Suprapubic skin (tissue), 4 donors: ENCODE measurements around the gene GFAP. TPM values are rescaled to one million over a fixed set of nuclear protein-coding genes. Genes with fewer than 3 reads are reported as not detected.

ENCODE experiments used
- DNase-seq, 2 donors: peaks; one replicate each; pipeline ENCODE4 v3.0.0-alpha.2; 2019; ENCODE audit warnings: low spot score in 2 of 2
- H3K27ac ChIP-seq: fragments of 200-600 bp; sonication (generic); one replicate; pipeline ENCODE4 v1.5.1; 2019
- H3K27me3 ChIP-seq: fragments of 200-600 bp; sonication (generic); one replicate; pipeline ENCODE4 v1.5.1; 2019
- H3K36me3 ChIP-seq: fragments of 200-600 bp; sonication (generic); one replicate; pipeline ENCODE4 v1.5.1; 2019
- H3K4me1 ChIP-seq: fragments of 200-600 bp; sonication (generic); one replicate; pipeline ENCODE4 v1.5.1; 2019
- H3K4me3 ChIP-seq: fragments of 200-600 bp; sonication (generic); one replicate; pipeline ENCODE4 v1.5.1; 2019; ENCODE audit warnings: mild to moderate bottlenecking
- H3K9me3 ChIP-seq: fragments of 200-600 bp; sonication (generic); one replicate; pipeline ENCODE4 v1.5.1; 2019
- EP300 ChIP-seq: sonication (generic); formaldehyde crosslinking; IDR thresholded peaks from one replicate; pipeline ENCODE4 v1.6.1; 2017; ENCODE audit warnings: antibody characterized with exemption
- POLR2A ChIP-seq, 2 donors: fragments of 450-650 bp; IDR thresholded peaks; one replicate each; pipeline ENCODE4 v1.6.1; 2017; ENCODE audit warnings: antibody characterized with exemption in 2 of 2, mild to moderate bottlenecking in 2 of 2, moderate library complexity in 2 of 2
- POLR2AphosphoS5 ChIP-seq, 3 donors: sonication (generic); formaldehyde crosslinking; IDR thresholded peaks; one replicate each; pipeline ENCODE4 v1.6.1; 2017; ENCODE audit warnings: antibody characterized with exemption in 3 of 3
- WGBS: methylation state at CpG from one replicate; pipeline ENCODE4 v1.1.5; 2018; 5-methylcytosine and 5-hydroxymethylcytosine counted together
- total RNA-seq, 4 donors: library from RNA; depleted of rRNA; stranded (reverse); fragments of >200 nt; gene quantifications; one replicate each; pipeline ENCODE4 v1.1.0, GENCODE V29; 2016
- TF ChIP-seq, protein P1 (sequence below), 2 donors: fragments of 200-600 bp in 1 of 2; fragments of 450-650 bp in 1 of 2; sonication (generic) in 1 of 2; IDR thresholded peaks; one replicate each; pipeline ENCODE4 v1.5.1; 2016 to 2019; ENCODE audit warnings: antibody characterized with exemption in 2 of 2, mild to moderate bottlenecking in 1 of 2, moderate library complexity in 1 of 2

GFAP gene
- total RNA-seq, 4 donors from 2014 or later = 0.72 to 5.9 TPM; not detected in 2

DNA sequence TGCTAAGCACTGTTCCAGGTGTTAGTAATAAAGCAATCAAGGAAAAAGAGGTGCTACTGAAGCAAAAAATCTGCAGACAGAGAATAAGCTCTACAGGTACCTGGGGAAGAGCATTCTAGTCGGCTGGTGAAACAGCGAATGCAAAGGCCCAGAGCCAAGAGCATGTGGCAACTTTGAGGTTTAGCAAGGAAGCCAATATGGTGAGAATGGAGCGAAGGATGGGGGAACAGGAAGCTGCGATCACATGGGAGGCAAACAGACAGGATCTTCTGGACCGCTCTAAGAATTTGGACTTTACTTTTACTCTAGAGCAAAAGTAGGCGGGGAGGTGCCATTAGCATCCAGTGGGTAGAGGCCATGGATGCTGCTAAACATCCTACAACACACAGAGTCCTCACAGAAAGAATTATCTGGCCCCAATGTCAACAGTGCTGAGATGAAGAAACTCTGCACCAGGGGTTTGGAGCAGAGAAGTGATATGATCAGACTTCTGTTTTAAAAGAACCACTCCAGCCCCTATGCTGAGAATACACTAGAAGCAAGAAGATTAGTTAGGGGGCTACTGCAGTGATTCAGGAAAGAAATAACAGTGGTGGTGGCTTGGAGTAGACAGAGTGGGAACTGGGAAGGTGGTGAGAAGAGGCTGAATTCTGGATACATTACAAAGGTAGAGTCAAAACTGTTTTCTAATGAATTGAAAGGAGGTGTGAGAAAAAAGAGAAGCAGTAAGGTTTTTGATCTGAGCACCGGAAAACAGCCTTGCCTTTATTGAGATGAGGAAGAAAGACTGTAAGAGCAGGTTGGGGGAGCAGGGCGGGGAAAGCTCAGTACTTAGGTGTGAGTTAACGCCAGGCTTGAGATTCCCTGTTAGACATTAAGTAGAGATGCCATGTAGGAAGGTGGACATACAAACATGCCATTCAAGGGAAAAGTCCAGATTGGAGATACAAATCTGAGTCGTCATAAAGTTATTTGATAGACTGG is 27.0 kb downstream of the GFAP start:
- peaks cover 63% of the 10 kb centered on the region for H3K36me3 ChIP-seq
- 72% methylated on average over 10 of the region's 10 CpGs for WGBS
- TF ChIP-seq POLR2A (IDR thresholded peaks at IDR 0.05) (no peak), EP300 (no peak), POLR2AphosphoS5 (IDR thresholded peaks at IDR 0.05) (no peak)
- TF ChIP-seq, protein P1, sequence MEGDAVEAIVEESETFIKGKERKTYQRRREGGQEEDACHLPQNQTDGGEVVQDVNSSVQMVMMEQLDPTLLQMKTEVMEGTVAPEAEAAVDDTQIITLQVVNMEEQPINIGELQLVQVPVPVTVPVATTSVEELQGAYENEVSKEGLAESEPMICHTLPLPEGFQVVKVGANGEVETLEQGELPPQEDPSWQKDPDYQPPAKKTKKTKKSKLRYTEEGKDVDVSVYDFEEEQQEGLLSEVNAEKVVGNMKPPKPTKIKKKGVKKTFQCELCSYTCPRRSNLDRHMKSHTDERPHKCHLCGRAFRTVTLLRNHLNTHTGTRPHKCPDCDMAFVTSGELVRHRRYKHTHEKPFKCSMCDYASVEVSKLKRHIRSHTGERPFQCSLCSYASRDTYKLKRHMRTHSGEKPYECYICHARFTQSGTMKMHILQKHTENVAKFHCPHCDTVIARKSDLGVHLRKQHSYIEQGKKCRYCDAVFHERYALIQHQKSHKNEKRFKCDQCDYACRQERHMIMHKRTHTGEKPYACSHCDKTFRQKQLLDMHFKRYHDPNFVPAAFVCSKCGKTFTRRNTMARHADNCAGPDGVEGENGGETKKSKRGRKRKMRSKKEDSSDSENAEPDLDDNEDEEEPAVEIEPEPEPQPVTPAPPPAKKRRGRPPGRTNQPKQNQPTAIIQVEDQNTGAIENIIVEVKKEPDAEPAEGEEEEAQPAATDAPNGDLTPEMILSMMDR (IDR thresholded peaks at IDR 0.05) = no peak
- no peaks in the 10 kb centered on the region for H3K9me3 ChIP-seq
- no peaks in the 10 kb centered on the region for H3K4me1 ChIP-seq
- no peaks in the 10 kb centered on the region for H3K27me3 ChIP-seq
- no peak overlapping the region for H3K27ac ChIP-seq
- no peak overlapping the region for H3K4me3 ChIP-seq
- no peak for DNase-seq

DNA sequence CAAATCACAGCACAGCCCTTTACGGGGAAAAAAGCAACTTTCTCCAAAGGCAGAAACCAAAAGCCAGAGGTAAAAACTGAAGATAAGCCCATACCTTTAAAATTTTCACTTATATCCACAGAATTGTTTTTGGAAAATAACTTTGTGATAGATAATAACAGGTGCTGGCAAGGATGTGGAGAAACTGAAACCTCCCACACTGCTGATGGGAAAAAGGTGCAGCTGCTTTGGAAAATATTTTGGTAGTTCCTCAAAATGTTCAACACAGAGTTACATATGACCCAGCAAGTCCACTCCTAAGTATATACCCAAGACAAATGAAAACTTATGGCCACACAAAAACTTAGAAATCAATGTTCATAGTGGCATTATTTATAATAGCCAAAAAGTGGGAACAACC is 28.3 kb downstream of the GFAP start:
- H3K27me3 ChIP-seq = no peaks in the 10 kb centered on the region
- peaks cover 63% of the 10 kb centered on the region for H3K36me3 ChIP-seq
- DNase-seq = peak in 1 of 2 donors; percentile 9
- no peak for TF ChIP-seq EP300
- TF ChIP-seq, protein P1 (IDR thresholded peaks at IDR 0.05) = no peak
- TF ChIP-seq POLR2A (IDR thresholded peaks at IDR 0.05) = no peak
- TF ChIP-seq POLR2AphosphoS5 (IDR thresholded peaks at IDR 0.05) = no peak
- 88% methylated on average over 1 of the region's 1 CpG for WGBS
- H3K27ac ChIP-seq = no peak overlapping the region
- no peak overlapping the region for H3K4me3 ChIP-seq
- H3K4me1 ChIP-seq = no peaks in the 10 kb centered on the region
- no peaks in the 10 kb centered on the region for H3K9me3 ChIP-seq

DNA sequence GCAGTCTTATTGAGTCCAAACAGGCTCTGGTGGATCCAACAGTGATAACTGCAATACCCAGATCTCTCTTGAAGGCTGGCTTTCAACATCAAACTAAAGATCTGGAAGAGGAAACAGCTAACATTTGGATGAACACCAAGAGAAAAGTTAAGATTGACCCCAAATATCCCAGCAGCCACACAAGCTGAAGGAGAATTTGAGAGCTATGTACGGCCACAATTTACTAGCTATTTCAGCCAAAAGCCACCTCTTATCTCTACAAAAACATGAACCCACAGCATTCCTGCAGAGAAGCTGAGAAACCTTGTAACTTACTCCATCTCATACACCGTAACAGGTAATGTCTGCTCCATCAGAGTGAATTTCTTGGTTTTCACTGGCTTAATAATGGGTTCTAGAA is 30.4 kb downstream of the GFAP start:
- H3K36me3 ChIP-seq = peaks cover 72% of the 10 kb centered on the region

DNA sequence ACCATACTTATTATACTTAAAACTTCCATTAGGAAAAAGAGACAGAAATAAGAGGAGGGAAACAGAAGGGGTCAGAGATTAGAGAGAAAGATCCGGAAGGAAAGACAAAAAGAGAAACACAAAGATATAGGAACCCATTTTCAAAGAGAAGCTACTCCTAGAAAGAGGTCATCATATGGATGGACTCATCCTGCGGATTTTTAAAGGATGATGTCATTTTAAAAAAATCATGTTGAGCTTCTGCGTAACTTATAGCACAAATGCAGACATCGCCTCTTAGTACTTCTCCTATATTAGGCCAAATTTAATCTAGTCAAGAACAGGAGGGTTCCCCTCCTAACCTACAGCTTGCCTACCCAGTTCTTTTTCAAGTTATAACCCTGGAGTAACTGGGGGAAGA is 34.2 kb downstream of the GFAP start:
- WGBS = 93% methylated on average over 4 of the region's 4 CpGs
- H3K27me3 ChIP-seq = no peaks in the 10 kb centered on the region
- TF ChIP-seq POLR2AphosphoS5 (IDR thresholded peaks at IDR 0.05) (no peak), POLR2A (IDR thresholded peaks at IDR 0.05) (no peak), EP300 (no peak)
- TF ChIP-seq, protein P1 (IDR thresholded peaks at IDR 0.05) = no peak

More for the DNA sequence above, 30.4 kb downstream of the GFAP start:
- H3K27ac ChIP-seq = no peak overlapping the region
- TF ChIP-seq POLR2AphosphoS5 (IDR thresholded peaks at IDR 0.05) (no peak), EP300 (no peak), POLR2A (IDR thresholded peaks at IDR 0.05) (no peak)
- TF ChIP-seq, protein P1 (IDR thresholded peaks at IDR 0.05) = no peak
- H3K9me3 ChIP-seq = no peaks in the 10 kb centered on the region
- no peak overlapping the region for H3K4me3 ChIP-seq
- H3K27me3 ChIP-seq = no peaks in the 10 kb centered on the region
- WGBS = 95% methylated on average over 2 of the region's 2 CpGs
- no peaks in the 10 kb centered on the region for H3K4me1 ChIP-seq
- DNase-seq = no peak

DNA sequence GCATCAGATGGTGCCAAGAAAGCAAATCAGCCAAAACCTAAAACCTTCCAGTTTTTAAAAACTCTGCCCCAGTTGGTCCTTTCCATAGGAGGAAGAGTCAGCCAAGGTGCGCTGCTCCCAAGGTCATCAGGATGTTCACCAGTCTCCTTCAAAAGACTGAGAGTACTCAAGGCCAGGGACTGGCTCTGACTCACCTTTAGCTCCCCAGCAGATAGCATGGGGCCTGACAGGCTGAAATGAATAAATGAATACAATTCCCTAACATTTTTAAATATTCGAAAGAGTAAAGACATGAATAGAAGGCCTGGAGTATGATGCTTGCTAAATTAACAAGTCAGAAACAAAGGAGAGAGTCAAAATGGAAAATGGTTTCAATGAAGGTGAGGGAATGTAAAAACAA is 35.2 kb downstream of the GFAP start:
- H3K27ac ChIP-seq = no peak overlapping the region
- H3K27me3 ChIP-seq = no peaks in the 10 kb centered on the region
- H3K36me3 ChIP-seq = peaks cover 97% of the 10 kb centered on the region
- DNase-seq = no peak
- H3K9me3 ChIP-seq = no peaks in the 10 kb centered on the region
- H3K4me3 ChIP-seq = no peak overlapping the region
- 91% methylated on average over 2 of the region's 2 CpGs for WGBS
- H3K4me1 ChIP-seq = no peaks in the 10 kb centered on the region
- TF ChIP-seq EP300 = no peak
- TF ChIP-seq POLR2A (IDR thresholded peaks at IDR 0.05) = no peak
- no peak for TF ChIP-seq POLR2AphosphoS5 (IDR thresholded peaks at IDR 0.05)
- TF ChIP-seq, protein P1 (IDR thresholded peaks at IDR 0.05) = no peak

More for the DNA sequence above, 34.2 kb downstream of the GFAP start:
- no peak for DNase-seq
- H3K4me1 ChIP-seq = no peaks in the 10 kb centered on the region
- H3K9me3 ChIP-seq = no peaks in the 10 kb centered on the region
- no peak overlapping the region for H3K4me3 ChIP-seq
- no peak overlapping the region for H3K27ac ChIP-seq
- peaks cover 96% of the 10 kb centered on the region for H3K36me3 ChIP-seq
